Type B pancreatic cell (in vitro differentiated cells): ENCODE measurements around the gene SULT4A1. TPM values are rescaled to one million over a fixed set of nuclear protein-coding genes. Genes with fewer than 3 reads are reported as not detected.

Experiments
- DNase-seq: peaks from one replicate; pipeline ENCODE4 v3.0.0; 2021; ENCODE audit warnings: mixed read lengths; ENCODE audit not compliant: unreplicated experiment; ENCODE audit errors: extremely low spot score
- H3K27ac Mint-ChIP-seq: 2 replicates; pipeline ENCODE4 v1.8.0; 2021; ENCODE audit warnings: mild to moderate bottlenecking, mixed read lengths
- H3K27me3 Mint-ChIP-seq: 2 replicates; pipeline ENCODE4 v1.8.0; 2021; ENCODE audit warnings: mixed read lengths
- H3K36me3 Mint-ChIP-seq: 2 replicates; pipeline ENCODE4 v1.8.0; 2021; ENCODE audit warnings: mixed read lengths
- H3K4me1 Mint-ChIP-seq: one replicate; pipeline ENCODE4 v1.8.0; 2021; ENCODE audit warnings: mixed read lengths; ENCODE audit not compliant: unreplicated experiment
- H3K4me3 Mint-ChIP-seq: 2 replicates; pipeline ENCODE4 v1.8.0; 2021; ENCODE audit warnings: mild to moderate bottlenecking, mixed read lengths
- H3K9me3 Mint-ChIP-seq: 2 replicates; pipeline ENCODE4 v1.8.0; 2021; ENCODE audit warnings: mixed read lengths
- CTCF ChIP-seq: fragments of 200-600 bp; sonication (generic); conservative IDR thresholded peaks from 2 replicates; pipeline ENCODE4 v1.5.0; 2021; ENCODE audit warnings: antibody characterized with exemption, mild to moderate bottlenecking
- total RNA-seq: library from RNA; stranded (reverse); gene quantifications from 2 replicates; pipeline ENCODE4 v1.2.1, GENCODE V29; 2021; ENCODE audit warnings: low replicate concordance

Gene SULT4A1
- total RNA-seq, 1 donor from 2014 or later = 10.8 TPM

- H3K9me3 Mint-ChIP-seq = no peaks in the 10 kb centered on the region
- no peak overlapping the region for H3K4me3 Mint-ChIP-seq
- no peak for TF ChIP-seq CTCF
- DNase-seq = no peak
- no peaks in the 10 kb centered on the region for H3K36me3 Mint-ChIP-seq
- no peak overlapping the region for H3K27ac Mint-ChIP-seq
- peaks cover 71% of the 10 kb centered on the region for H3K27me3 Mint-ChIP-seq
- no peaks in the 10 kb centered on the region for H3K4me1 Mint-ChIP-seq
Measured at GRCh38 chr22:43894122-43894521, 31.8 kb upstream of the SULT4A1 start.

- no peak for DNase-seq
- Mint-ChIP-seq H3K4me1 (no peaks in the 10 kb centered on the region), H3K9me3 (no peaks in the 10 kb centered on the region), H3K36me3 (no peaks in the 10 kb centered on the region), H3K4me3 (no peak overlapping the region), H3K27me3 (peaks cover 73% of the 10 kb centered on the region), H3K27ac (no peak overlapping the region)
- no peak for TF ChIP-seq CTCF
Measured at GRCh38 chr22:43893266-43893665, 31.0 kb upstream of the SULT4A1 start.

GRCh38 chr22:43892183-43892894, 30.0 kb upstream of the SULT4A1 start:
- Mint-ChIP-seq H3K9me3 (no peaks in the 10 kb centered on the region), H3K27me3 (peaks cover 77% of the 10 kb centered on the region), H3K27ac (no peak overlapping the region), H3K4me3 (peak overlapping the region; percentile 9), H3K4me1 (no peaks in the 10 kb centered on the region), H3K36me3 (no peaks in the 10 kb centered on the region)
- DNase-seq = no peak
- TF ChIP-seq CTCF = no peak

GRCh38 chr22:43891360-43892182, 29.3 kb upstream of the SULT4A1 start, which contains the start of gene PNPLA5:
Gene PNPLA5 (minus strand): TSS chr22:43892013. CDS start chr22:43891880, 133 bp downstream.
- peak within 1 kb of the TSS; percentile 9 for H3K4me3 Mint-ChIP-seq

GRCh38 chr22:43890901-43891331, 28.6 kb upstream of the SULT4A1 start:
- Mint-ChIP-seq H3K4me1 (no peaks in the 10 kb centered on the region), H3K27ac (no peak overlapping the region), H3K36me3 (no peaks in the 10 kb centered on the region), H3K27me3 (peaks cover 83% of the 10 kb centered on the region), H3K4me3 (no peak overlapping the region), H3K9me3 (no peaks in the 10 kb centered on the region)
- TF ChIP-seq CTCF = no peak
- no peak for DNase-seq

More at GRCh38 chr22:43891360-43892182, 29.3 kb upstream of the SULT4A1 start, which contains the start of gene PNPLA5:
- TF ChIP-seq CTCF = no peak
- no peaks in the 10 kb centered on the region for H3K4me1 Mint-ChIP-seq
- H3K27me3 Mint-ChIP-seq = peaks cover 83% of the 10 kb centered on the region
- H3K9me3 Mint-ChIP-seq = no peaks in the 10 kb centered on the region
- no peak for DNase-seq
- no peaks in the 10 kb centered on the region for H3K36me3 Mint-ChIP-seq
- H3K27ac Mint-ChIP-seq = no peak within 1 kb of the TSS
